A549 treated with AZD9567 at 1 μM for 4 hours (cell line): ENCODE results near the gene LAMA3. TPM values are rescaled to one million over a fixed set of nuclear protein-coding genes. Genes with fewer than 3 reads are reported as not detected.

Experiments used
- total RNA-seq: library from RNA; stranded (reverse); fragments of 200-300 nt; extraction: Qiagen RNA extraction; gene quantifications from 5 replicates; pipeline ENCODE4 v1.2.3, GENCODE V29; 2022; ENCODE audit not compliant: insufficient read depth

The LAMA3 gene, protein sequence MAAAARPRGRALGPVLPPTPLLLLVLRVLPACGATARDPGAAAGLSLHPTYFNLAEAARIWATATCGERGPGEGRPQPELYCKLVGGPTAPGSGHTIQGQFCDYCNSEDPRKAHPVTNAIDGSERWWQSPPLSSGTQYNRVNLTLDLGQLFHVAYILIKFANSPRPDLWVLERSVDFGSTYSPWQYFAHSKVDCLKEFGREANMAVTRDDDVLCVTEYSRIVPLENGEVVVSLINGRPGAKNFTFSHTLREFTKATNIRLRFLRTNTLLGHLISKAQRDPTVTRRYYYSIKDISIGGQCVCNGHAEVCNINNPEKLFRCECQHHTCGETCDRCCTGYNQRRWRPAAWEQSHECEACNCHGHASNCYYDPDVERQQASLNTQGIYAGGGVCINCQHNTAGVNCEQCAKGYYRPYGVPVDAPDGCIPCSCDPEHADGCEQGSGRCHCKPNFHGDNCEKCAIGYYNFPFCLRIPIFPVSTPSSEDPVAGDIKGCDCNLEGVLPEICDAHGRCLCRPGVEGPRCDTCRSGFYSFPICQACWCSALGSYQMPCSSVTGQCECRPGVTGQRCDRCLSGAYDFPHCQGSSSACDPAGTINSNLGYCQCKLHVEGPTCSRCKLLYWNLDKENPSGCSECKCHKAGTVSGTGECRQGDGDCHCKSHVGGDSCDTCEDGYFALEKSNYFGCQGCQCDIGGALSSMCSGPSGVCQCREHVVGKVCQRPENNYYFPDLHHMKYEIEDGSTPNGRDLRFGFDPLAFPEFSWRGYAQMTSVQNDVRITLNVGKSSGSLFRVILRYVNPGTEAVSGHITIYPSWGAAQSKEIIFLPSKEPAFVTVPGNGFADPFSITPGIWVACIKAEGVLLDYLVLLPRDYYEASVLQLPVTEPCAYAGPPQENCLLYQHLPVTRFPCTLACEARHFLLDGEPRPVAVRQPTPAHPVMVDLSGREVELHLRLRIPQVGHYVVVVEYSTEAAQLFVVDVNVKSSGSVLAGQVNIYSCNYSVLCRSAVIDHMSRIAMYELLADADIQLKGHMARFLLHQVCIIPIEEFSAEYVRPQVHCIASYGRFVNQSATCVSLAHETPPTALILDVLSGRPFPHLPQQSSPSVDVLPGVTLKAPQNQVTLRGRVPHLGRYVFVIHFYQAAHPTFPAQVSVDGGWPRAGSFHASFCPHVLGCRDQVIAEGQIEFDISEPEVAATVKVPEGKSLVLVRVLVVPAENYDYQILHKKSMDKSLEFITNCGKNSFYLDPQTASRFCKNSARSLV (N-terminal part only)
- 47.3 to 60.0 TPM (median 55.8 TPM) in 5 replicates for total RNA-seq

DNA sequence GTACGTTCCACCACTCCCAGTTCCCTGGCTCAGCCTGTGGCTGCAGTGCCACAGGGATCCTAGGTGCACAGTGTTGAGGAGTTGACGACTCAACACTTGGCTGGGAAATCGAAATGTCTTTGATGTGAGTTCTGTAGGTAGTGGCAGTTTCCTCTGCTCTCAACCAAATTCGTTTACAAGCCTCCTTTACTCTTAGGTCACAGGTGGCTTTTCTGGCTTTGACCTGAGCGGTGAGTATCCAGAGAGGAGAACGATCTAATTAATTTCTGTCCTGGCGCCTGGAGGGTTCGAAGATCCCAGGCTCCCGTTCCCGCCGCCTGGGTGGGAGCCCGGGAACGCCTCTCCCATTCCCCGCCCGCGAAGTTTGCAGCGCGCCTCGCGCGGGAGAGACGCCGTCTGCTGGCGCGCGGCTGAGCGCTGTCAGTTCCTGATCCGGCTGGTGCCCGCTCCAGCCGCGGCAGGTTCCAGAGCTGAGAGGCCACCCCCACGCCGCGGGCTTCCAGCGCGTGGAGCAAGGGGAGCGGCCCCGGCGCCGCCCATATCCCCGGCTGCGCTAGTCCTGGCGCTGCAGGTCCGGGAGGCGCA, at the start of gene LAMA3:
Gene LAMA3, plus strand, starts transcription at position 423 of the 585 bp plus-strand sequence. CDS start 231 bp downstream, outside the sequence.

DNA sequence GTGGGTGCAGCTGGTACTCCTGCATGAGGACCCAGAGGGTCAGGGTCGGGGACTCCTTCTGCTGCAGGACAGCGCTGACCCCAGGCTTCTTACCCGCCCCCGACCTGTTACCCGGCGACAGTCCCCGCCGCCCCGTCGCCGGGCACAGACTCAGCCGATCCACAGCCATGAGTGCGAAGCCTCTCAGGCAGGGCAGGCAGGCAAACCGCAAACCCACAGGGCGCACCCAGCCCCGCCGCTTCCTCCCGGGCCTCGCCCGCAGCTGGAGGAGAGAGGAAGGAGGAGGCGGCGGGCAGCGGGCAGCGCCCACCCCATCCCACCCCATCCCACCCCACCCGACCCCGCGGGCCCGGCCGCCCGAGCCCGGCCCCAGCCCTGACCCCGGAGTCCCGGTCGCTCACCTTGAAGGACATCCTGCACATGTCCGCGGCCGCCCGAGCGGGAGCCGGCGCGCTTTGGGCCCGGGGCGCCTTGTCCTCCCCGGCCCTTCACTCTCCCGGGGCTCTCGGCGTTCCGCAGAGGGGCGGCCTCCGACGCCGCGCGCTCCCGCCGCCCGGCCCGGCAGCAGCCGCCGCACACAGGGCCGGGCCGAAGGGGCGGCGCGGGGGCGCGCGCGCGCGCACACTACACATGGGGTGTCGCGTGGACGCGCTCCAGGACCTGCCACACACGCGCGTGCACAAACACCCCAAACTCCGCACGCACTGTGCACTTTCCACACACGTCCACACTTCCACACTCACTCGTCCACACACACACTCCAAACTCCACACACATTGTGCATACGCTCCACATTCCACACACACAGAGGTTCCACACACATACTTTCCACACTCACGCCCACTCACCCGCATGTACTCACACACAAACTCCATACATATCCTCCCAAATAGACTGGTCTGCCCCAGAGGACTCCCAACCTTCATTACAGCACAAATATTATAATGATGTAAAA, 26.7 kb upstream of the LAMA3 start, which contains the start of gene ANKRD29:
Gene ANKRD29, minus strand, starts transcription at position 603 of the 955 bp plus-strand sequence. Its CDS starts 181 bp downstream, at position 422.

Other genes with a start within 250 kb of the LAMA3 start
- gene RIOK3, start 236.2 kb upstream of the LAMA3 start, total RNA-seq, result 25.7 to 47.3 TPM (median 29.4 TPM) in 5 replicates
- 15.4 to 19.5 TPM (median 17.5 TPM) in 5 replicates for gene RMC1, start 185.9 kb upstream of the LAMA3 start, total RNA-seq
- 95.1 to 157 TPM (median 113 TPM) in 5 replicates for gene NPC1, start 102.9 kb upstream of the LAMA3 start, total RNA-seq
- gene ANKRD29, start 26.5 kb upstream of the LAMA3 start, total RNA-seq, result 14.7 to 16.9 TPM (median 16.0 TPM) in 5 replicates